HG03457 (cell line): Measurements from ENCODE around the gene NPC1.
"Not testable (repeated sequence)": the region's sequence is repeated elsewhere in the genome, so short reads cannot be mapped to it uniquely, and the experiment has no call there.

Experiments
- ATAC-seq: cut with Tn5 transposase; IDR thresholded peaks from one replicate; pipeline ENCODE4 v1.9.1; 2021; ENCODE audit warnings: moderate number of reproducible peaks; ENCODE audit not compliant: unreplicated experiment

NPC1 gene

DNA sequence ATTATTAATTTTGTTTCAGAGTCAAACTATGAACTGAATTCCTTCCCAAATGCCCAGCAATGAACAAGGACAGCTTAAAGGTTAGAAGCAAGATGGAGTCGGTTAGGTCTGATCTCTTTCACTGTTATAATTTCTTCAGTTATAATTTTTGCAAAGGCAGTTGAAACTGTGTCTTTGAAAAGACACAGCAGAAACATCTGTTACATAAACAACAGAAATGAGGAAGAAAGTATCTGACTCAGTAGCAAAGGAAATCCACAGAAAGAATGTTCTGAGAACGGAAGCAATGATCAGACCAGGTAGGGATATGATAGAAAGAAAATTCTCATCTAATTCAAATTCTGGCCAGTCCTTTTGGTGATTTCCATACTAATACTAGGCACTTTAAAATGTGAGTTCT lies 88.2 kb downstream of the NPC1 start:
- ATAC-seq: no peak

GRCh38 chr18:23495723-23496440 lies 90.4 kb downstream of the NPC1 start:
- no peak for ATAC-seq

DNA sequence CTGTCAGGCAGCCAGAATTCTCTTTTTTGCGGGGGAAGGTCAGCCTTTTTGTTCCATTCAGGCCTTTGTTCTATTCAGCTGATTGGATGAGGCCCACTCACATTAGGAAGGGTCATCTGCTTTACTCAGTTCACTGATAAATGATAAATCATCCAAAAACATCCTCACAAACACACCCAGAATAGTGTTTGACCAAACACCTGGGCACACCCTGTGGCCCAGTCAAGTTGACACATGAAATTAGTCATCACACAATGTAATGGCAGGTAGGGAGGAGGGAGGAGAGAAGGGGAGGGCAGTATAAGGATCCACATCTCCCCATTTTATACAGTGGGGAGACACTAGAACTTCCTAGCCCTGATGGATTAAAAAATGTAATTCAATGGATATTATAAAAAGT lies 91.3 kb downstream of the NPC1 start:
- no peak for ATAC-seq

GRCh38 chr18:23493654-23494053 lies 92.7 kb downstream of the NPC1 start:
- ATAC-seq: no peak

- ATAC-seq: not testable (repeated sequence)
These were observed 96.7 kb downstream of the NPC1 start for GRCh38 chr18:23489586-23489985.

- ATAC-seq: peak; percentile 62
These were observed 98.4 kb downstream of the NPC1 start for GRCh38 chr18:23487738-23488570.

DNA sequence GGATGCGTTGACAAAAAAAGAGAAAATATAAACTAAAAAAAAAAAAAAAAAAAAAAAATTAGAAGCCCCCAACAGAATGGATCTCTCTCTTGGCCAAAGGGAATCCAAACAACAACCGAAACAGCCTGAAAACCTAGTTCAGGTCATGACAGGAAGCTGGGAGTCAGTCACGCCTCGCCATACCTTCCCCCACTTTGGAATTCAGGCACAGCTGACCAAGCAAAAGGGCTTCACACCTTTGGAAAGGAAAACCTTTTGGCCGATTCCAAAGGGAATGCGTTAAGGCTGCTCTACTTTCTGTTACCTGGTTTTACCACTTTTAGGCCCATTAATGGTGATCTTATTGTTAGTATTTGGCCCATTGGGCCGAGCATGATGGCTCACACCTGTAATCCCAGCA lies 100.9 kb downstream of the NPC1 start:
- no peak for ATAC-seq

DNA sequence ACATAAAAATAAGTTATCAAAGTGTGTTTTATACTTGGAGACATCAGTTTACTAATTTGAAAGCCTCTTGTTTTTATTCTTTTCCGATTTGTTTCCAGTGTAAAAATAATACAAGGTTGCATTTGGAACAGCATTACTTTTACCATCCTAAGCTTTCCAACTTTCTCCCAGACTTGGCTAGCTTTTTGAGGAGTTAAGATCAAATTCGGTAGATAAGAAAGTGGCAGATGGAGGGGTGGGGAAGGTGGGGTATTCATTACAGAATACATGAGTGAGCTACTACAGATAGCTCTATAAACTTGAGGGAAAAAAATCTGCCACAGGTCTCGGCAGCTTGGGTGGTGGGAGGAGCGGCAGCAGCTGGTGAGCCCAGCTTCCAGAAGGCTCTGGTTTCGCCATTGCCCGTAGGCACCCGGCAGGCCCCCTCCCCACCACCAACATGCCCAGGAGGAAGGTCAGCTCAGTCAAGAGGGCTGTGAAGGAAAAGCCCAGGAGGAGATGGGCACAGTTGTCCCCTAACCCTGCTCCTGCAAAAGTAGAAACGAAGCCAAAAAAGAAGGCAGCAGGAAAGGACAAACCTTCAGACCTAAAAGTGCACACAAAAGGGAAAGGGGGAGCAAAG lies 101.6 kb downstream of the NPC1 start:
- ATAC-seq: no peak
